Measurements from ENCODE around the gene DCST1.
"Not testable (repeated sequence)": the region's sequence is repeated elsewhere in the genome, so short reads cannot be mapped to it uniquely, and the experiment has no call there.

The DCST1 gene, protein sequence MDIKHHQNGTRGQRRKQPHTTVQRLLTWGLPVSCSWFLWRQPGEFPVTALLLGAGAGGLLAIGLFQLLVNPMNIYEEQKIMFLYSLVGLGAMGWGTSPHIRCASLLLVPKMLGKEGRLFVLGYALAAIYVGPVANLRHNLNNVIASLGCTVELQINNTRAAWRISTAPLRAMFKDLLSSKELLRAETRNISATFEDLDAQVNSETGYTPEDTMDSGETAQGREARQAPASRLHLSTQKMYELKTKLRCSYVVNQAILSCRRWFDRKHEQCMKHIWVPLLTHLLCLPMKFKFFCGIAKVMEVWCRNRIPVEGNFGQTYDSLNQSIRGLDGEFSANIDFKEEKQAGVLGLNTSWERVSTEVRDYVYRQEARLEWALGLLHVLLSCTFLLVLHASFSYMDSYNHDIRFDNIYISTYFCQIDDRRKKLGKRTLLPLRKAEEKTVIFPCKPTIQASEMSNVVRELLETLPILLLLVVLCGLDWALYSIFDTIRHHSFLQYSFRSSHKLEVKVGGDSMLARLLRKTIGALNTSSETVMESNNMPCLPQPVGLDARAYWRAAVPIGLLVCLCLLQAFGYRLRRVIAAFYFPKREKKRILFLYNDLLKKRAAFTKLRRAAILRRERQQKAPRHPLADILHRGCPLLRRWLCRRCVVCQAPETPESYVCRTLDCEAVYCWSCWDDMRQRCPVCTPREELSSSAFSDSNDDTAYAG

DNA sequence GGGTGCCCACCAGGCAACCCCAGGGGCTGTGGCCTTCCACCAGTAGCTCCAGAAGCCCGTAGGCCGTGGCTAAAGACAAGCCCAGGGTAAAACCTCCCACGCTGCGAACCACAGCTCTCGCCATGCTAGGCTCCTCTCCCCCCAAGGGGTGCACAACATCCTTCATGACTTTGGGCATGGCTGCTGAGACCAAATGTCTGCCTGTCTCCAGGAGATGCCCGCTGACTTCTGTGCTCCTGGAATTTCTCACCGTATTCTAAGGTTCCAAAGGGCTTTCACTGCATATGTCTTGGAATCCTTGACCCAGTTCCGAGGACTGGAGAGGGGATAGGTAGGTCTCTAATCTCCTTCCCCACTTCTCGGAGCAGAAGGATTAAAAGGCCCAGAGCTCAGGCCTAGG is at the start of gene DCST1, which contains the start of gene DCST2:
TSS of gene DCST1 (plus strand) at position 301 of the 400 bp plus-strand sequence. CDS start 213 bp downstream, outside the sequence.
TSS of gene DCST2 (minus strand) at position 258 of the 400 bp plus-strand sequence. CDS start at position 178, 80 bp downstream.
- no peak for TF ChIP-seq EZH2phosphoT487 (conservative IDR thresholded peaks at IDR 0.05; ENCODE audit: low read length)
- TF ChIP-seq, protein P1, sequence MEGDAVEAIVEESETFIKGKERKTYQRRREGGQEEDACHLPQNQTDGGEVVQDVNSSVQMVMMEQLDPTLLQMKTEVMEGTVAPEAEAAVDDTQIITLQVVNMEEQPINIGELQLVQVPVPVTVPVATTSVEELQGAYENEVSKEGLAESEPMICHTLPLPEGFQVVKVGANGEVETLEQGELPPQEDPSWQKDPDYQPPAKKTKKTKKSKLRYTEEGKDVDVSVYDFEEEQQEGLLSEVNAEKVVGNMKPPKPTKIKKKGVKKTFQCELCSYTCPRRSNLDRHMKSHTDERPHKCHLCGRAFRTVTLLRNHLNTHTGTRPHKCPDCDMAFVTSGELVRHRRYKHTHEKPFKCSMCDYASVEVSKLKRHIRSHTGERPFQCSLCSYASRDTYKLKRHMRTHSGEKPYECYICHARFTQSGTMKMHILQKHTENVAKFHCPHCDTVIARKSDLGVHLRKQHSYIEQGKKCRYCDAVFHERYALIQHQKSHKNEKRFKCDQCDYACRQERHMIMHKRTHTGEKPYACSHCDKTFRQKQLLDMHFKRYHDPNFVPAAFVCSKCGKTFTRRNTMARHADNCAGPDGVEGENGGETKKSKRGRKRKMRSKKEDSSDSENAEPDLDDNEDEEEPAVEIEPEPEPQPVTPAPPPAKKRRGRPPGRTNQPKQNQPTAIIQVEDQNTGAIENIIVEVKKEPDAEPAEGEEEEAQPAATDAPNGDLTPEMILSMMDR (IDR thresholded peaks at IDR 0.05; ENCODE audit: insufficient read depth, low read length, poor library complexity, severe bottlenecking), result no peak
- H4K20me1 ChIP-seq (ENCODE audit: low read depth, low read length), result no peaks in the 10 kb centered on the region
- no peak within 1 kb of the TSS for H3K4me3 ChIP-seq (ENCODE audit: insufficient read depth, low read length, poor library complexity, severe bottlenecking)
- H3K79me2 ChIP-seq (ENCODE audit: insufficient read depth, low read length), result no peaks in the 10 kb centered on the region
- H3K9ac ChIP-seq (ENCODE audit: low read length), result no peak within 1 kb of the TSS
- H3F3A ChIP-seq (ENCODE audit: insufficient read depth), result no peaks in the 10 kb centered on the region
- H3K9me3 ChIP-seq (ENCODE audit: insufficient read depth, low read length), result no peaks in the 10 kb centered on the region
- no peak within 1 kb of the TSS for H2AFZ ChIP-seq (ENCODE audit: low read depth, low read length, severe bottlenecking)
- H3K27me3 ChIP-seq (ENCODE audit: low read length), result no peaks in the 10 kb centered on the region
- no peak within 1 kb of the TSS for H3K4me2 ChIP-seq (ENCODE audit: low read depth, low read length, poor library complexity, severe bottlenecking)
- no peaks in the 10 kb centered on the region for H3K36me3 ChIP-seq (ENCODE audit: low read length)
- no peaks in the 10 kb centered on the region for H3K9me2 ChIP-seq (replicated peaks; ENCODE audit: insufficient read depth, low read length)
- H3K27ac ChIP-seq (ENCODE audit: low read depth, low read length), result no peak within 1 kb of the TSS

DNA sequence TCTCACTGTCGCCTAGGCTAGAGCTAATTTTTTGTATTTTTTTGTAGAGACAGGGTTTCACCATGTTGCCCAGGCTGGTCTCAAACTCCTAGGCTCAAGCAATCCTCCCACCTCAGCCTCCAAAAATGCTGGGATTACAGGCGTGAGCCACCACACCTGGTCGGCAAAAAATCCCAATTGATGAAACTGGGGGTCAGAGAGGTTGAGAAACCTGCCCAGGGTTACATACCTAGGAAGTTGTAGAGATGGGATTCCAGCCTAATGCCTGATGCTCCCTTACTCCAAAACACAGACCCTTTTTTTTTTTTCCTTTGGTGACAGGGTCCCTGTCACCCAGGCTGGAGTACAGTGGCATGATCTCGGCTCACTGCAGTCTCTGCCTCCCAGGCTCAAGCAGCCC is 46.9 kb upstream of the DCST1 start:
- not testable (repeated sequence) for H3K9ac ChIP-seq (ENCODE audit: low read length); H3K27ac ChIP-seq (ENCODE audit: low read depth, low read length); H3K9me3 ChIP-seq (ENCODE audit: insufficient read depth, low read length); H3K27me3 ChIP-seq (ENCODE audit: low read length); H3K4me3 ChIP-seq (ENCODE audit: insufficient read depth, low read length, poor library complexity, severe bottlenecking); H3K36me3 ChIP-seq (ENCODE audit: low read length); H4K20me1 ChIP-seq (ENCODE audit: low read depth, low read length); H3K4me2 ChIP-seq (ENCODE audit: low read depth, low read length, poor library complexity, severe bottlenecking); H3F3A ChIP-seq (ENCODE audit: insufficient read depth); H3K9me2 ChIP-seq (replicated peaks; ENCODE audit: insufficient read depth, low read length); H2AFZ ChIP-seq (ENCODE audit: low read depth, low read length, severe bottlenecking)
- peaks cover 30% of the 10 kb centered on the region for H3K79me2 ChIP-seq (ENCODE audit: insufficient read depth, low read length)

DNA sequence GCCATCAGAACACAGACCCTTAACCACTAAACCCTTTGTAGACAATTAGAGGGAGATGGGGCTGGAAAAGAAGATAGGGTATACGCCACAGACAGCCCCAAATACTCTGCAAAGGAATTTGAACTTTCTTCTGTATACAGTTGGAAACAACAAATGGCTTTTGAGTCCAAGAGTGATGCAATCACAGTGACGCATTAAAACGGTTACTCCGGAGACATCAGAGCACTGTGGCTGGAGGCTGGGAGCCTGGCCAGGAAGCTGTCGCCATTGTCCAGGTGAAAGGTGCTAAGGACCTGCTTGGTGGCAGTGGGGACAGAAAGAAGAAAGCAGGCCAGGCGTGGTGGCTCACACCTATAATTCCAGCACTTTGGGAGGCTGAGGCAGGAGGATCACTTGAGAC is 46.3 kb upstream of the DCST1 start:
- Histone ChIP-seq H3K36me3 (ENCODE audit: low read length) (no peaks in the 10 kb centered on the region), H3K4me3 (ENCODE audit: insufficient read depth, low read length, poor library complexity, severe bottlenecking) (no peak overlapping the region), H3F3A (ENCODE audit: insufficient read depth) (peaks cover 8% of the 10 kb centered on the region; the same call in 1 of the 2 replicates), H3K9ac (ENCODE audit: low read length) (no peak overlapping the region), H3K27me3 (ENCODE audit: low read length) (no peaks in the 10 kb centered on the region), H2AFZ (ENCODE audit: low read depth, low read length, severe bottlenecking) (no peak overlapping the region), H3K9me2 (replicated peaks; ENCODE audit: insufficient read depth, low read length) (no peaks in the 10 kb centered on the region), H3K9me3 (ENCODE audit: insufficient read depth, low read length) (no peaks in the 10 kb centered on the region), H3K79me2 (ENCODE audit: insufficient read depth, low read length) (peaks cover 25% of the 10 kb centered on the region), H3K27ac (ENCODE audit: low read depth, low read length) (no peak overlapping the region), H3K4me2 (ENCODE audit: low read depth, low read length, poor library complexity, severe bottlenecking) (no peak overlapping the region), H4K20me1 (ENCODE audit: low read depth, low read length) (no peaks in the 10 kb centered on the region; the same call in 1 of the 2 replicates)
- TF ChIP-seq, protein P1 (IDR thresholded peaks at IDR 0.05; ENCODE audit: insufficient read depth, low read length, poor library complexity, severe bottlenecking), result no peak
- TF ChIP-seq EZH2phosphoT487 (conservative IDR thresholded peaks at IDR 0.05; ENCODE audit: low read length), result no peak
